Activated CD4-positive, alpha-beta T cell treated with anti-CD3 and anti-CD28 coated beads for 24 hours (primary cell): ENCODE measurements around the gene SERAC1.
"Not testable (repeated sequence)": the region's sequence is repeated elsewhere in the genome, so short reads cannot be mapped to it uniquely, and the experiment has no call there.

ENCODE experiments used
- DNase-seq, 2 donors: peaks; one replicate each; pipeline ENCODE4 v3.0.0-alpha.2; 2020; ENCODE audit warnings: low read depth in 2 of 2

The SERAC1 gene

DNA sequence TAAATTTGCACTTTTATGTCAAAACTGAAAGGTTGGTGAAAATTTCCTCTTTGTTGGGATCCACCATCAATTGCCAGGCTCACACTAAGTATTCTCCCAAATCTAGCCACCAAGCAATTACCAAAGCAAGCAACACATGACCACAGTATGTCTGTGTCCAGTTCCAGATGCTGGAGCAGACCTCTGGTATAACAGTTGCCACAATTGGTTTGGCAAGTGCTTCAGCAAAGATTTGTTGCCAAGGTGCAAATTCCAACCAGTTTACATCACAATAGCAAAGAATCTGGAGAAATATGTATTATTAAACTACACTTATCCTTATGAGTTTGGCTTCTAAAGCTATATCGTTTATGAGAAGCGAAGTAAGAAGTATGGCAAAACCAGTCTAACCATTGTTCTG lies 6.5 kb upstream of the SERAC1 start:
- DNase-seq, result no peak

DNA sequence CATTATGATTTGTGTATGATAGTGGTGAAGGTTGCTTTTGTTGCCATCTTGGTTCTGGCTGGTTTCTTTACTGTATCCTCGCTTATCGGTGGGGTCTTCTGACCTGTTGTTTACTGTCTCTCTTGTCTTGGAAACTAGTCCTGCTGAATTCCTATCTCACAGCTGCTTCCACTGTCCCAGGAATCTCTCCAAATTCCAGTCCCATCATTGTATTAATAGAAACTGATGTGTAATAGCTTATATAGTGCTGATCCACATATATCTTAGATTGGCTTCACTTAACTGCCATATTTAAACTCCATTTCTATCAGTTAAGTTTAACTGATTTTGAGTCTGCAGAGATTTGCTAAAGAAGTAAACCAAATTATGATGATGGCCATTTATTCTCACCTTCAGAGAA lies 6.0 kb upstream of the SERAC1 start:
- no peak for DNase-seq

DNA sequence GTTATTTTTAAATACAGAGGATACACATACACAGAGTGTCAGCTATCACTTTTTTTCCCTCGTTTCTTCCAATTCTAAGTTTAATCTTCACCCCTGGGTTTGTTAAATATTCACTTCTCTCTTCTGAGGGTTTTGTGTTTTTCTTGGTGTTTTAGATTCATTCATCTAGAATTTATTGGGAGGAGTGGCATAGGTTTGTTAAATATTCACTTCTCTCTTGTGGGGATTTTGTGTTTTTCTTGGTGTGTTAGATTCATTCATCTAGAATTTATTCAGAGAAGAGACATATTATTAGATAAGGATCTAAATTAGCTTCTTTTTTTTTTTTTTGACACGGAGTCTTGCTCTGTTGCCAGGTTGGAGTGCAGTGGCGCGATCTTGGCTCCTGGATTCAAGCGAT lies 3.9 kb upstream of the SERAC1 start:
- DNase-seq, result no peak

DNA sequence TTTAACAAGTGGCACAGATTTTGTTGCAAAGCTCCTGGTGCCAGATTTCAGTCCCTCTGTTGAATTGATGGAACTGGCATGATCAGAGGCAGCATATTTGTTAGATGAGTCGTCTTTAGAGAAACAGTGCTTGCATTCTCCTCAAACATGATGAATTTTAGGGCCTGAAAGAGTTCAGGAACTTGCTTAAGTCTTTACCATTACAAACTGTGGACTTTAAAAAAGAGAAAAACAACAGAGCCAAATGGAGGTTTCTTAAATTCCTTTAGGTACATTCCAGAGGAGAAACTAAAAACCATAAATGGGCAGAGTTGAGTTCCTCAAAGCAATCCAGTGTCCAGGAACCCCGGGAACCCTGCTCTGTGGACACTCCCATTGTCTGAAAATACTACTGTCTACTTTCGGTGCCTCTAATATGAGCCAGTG lies 2.6 kb upstream of the SERAC1 start:
- DNase-seq, result no peak

DNA sequence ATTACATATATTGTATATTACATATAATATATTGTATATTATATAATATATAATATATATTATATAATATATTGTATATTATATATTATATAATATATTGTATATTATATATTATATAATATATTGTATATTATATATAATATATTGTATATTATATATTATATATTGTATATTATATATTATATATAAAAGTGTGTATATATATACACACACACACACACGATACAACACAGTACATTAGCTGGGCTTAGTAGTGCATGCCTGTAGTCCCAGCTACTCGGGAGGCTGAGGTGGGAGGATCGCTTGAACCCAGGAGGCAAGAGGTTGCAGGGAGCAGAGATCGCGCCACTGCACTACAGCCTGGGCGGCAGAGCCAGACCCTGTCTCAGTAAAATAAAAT lies 1.6 kb upstream of the SERAC1 start:
- DNase-seq, result not testable (repeated sequence)

DNA sequence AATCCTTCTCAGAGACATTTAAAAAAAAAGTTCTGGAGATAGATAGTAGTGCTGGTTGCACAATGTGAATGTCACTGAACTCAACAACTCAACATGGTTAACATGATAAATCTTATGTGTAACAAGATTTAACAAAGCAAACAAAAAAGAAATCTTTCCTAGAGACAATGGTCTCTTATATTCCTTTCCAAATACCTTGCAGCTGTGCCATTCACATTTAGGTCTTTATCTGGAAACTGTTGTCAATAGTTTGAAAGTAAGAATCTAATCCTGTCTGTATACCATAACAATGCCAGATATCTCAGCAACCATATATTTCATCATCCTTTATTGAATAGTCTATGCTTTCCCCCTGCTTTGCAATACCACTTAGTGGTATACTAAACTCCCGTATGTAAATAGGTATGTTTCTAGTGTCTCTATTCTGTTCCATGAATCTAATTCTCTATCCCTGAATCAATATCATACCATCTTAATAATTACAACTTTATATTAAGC lies 2.1 kb downstream of the SERAC1 start:
- no peak for DNase-seq

DNA sequence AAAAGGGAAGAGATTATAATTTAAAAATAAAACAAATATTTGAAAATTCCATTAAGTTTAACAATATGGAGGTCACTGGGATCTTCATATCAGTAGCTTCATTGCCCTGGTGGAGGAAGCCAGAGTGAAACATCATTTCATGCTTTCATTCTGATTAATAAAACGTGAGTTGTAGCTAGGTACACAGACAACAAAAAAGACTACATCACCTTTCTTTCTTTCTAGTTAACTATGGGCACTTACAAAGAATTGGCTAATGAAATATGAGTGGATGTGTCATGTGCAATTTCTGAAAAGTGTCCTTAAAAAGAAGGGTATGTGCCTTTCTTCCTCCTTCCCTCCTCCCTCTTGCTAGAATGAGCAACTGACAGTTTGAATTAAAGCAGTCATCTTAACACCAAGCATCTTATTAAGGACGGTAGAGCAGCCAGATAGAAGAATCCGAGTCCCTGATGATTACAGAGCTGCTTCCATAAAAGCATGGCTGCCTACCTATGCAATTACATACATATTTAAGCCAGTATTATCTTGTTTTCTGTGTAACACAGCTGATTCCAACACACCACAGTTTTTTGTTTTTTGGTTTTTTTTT lies 3.4 kb downstream of the SERAC1 start:
- no peak for DNase-seq

DNA sequence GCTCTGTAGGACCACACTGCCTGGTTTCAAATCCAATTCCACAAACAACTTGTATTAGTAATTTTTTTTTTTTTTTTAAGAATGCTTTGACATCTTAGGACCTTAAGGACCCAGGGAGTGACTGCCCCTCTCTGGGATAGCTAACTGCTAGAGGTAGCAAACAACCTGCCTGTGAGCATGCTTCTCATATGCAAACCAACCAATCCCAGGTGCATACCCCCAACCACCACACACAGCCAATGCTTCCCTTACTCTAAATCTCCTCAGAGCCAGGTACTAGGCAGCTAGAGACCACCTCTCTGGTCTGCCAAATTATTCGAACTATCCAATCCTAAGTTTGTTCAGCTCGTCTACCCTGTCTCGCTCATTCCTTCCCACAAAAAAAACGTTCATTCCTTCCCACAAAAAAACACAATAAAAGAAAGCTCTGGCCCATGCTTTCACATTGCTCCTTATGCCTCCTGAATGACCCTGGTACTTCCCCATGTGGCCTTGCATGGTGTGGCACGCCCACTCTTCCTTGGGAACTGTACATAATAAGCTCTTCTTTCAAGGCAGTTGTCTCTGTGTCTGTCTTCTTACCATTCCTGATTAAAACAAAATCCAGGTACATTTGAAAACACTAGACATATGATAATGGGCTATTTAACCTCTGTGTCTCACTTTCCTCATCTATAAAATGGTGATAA lies 6.4 kb downstream of the SERAC1 start:
- no peak for DNase-seq

DNA sequence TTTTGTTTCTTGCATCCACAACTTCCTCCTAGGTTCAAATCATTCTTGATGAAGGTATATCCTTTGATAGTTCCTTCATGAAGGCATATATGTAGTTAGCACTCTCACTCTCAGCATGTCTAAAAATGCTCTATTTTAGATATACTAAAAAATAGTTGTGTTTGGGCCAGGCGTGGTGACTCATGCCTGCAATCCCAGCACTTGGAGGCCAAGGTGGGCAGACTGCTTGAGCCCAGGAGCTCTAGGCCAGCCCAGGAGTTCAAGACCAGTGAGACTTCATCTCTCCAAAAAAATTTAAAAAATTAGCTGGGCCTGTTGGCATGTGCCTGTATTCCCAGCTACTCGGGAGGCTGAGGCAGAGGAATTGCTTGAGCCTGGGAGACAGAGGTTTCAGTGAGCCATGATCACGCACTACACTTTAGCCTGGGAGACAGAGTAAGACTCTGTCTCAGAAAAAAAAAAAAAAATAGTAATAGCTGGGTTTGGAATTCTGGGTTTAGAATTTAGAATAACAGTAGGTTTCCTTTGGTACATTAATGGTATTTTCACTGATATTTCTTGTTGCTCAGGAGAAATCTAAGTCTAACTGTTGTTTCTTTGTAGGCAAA lies 7.0 kb downstream of the SERAC1 start:
- DNase-seq, result no peak

DNA sequence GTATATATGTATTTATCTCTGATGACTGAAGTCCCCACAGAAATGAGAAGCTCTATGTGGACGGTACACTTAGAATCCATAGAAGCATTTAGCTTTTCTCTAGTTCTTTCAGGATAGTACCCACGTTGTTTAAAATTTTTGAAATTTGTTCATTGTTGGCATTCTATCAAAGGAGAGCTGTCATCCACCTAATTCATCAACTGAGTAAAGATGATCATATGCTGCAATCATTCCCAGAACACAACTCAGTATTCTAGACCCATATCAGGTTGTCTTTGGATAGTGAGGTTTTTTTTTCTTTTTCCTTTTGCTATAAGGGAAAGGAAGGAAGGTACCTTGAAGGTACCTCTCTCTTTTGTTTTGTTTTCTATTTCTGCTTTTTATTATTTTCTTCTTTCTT lies 9.3 kb downstream of the SERAC1 start:
- DNase-seq, result no peak

DNA sequence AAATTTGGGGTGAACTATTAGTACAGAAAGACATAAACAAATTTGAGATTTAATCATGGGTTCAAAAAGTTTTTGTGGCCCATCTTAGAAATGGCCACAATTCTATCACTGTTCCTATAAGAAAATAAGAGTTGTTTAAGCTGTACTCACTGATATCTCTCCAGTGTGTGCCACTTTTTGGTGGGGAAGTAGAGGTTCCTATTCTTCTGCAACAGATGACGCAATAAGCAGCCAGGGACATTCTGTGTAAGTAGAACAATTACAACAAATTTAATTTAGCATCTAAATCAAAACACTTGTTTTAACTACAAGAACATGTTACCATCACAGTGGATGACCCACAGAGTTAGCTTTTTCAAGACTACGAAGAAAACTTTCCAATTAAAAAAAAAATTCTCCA lies 9.9 kb downstream of the SERAC1 start:
- DNase-seq, result no peak

DNA sequence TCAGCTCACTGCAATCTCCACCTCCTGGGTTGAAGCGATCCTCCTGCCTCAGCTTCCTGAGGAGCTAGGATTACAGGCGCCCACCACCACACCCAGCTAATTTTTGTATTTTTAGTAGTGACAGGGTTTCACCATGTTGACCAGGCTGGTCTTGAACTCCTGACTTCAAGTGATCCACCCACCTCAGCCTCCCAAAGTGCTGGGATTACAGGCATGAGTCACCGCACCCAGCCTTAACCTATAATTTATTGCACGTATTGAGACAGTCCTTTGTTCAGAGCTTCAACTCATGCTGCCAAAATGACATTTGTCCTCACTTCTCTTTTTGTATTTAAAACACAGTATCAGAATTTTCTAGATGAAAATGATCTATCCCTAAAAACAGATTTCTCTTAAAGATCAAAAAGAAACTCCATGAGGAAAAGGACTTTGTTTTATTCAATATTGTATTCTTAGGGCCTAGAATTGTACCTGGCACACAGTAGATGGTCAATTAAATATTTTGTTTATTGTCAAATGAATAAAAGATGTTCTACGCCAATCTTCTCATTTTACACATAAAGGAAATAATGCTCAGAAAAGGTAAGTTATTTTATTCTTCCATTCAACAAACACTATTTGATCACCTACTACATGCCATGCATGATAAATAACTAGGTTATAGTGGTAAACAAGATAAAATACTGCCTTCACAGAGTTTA lies 10.8 kb downstream of the SERAC1 start:
- no peak for DNase-seq

DNA sequence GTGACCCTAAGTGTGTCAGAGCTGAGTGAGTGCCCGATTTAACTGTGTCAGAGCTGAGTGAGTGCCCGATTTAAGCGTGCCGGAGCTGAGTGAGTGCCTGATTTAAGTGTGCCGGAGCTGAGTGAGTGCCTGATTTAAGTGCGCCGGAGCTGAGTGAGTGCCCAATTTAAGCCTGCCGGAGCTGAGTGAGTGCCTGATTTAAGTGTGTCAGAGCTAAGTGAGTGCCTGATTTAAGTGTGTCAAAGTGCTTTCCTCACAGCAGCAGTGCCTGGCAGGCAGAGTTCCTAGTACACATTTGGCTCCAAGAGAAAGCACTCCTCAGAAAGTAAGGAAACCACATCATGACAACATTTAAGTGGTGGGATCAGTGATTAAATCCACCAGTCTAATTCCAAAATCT lies 13.2 kb downstream of the SERAC1 start:
- no peak for DNase-seq

DNA sequence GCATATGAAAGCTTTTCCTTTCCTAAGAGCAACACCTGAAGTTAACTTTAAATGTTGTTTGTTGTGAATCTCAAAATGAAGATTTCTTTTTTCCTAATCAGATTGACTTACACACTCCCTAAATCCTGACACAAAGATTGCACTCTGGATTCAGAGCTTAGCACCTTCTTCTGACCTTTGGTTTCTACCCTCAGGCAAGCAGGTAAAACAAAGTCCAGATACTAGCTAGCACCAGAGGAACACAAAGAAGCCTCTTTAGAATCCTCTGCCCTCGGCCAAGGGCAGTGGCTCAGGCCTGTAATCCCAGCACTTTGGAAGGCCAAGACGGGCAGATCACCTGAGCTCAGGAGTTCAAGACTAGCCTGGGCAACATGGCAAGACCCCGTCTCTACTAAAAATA lies 14.5 kb downstream of the SERAC1 start:
- DNase-seq, result no peak

DNA sequence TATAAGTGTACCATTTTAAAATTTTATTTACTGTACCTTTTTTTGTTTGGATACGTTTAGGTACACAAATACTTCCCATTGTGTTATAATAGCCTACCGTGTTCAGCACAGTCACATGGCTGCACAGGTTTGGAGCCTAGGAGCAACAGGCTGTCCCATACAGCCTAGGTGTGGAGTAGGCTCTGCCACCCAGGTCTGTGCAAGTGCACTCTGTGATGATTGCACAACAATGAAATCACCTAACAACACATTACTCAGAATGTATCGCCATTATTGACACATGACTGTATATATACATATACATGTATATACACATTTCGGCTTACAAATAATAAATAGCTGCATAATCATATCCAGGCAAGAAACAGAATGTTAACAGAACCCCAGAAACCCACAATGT lies 15.4 kb downstream of the SERAC1 start:
- DNase-seq, result no peak

DNA sequence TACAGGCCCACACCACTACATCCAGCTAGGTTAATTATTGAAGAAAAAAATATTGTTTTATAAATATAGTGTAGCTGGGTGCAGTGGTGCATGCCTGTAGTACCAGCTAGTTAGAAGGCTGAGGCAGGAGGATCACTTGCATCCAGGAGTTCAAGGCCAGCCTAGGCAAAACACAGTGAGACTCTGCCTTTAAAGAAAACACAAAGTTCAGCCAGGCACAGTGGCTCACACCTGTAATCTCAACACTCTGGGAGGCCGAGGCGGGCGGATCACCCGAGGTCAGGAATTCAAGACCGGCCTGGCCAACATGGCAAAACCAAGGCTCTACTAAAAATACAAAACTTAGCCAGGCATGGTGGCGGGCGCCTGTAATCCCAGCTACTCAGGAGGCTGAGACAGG lies 16.0 kb downstream of the SERAC1 start:
- not testable (repeated sequence) for DNase-seq

DNA sequence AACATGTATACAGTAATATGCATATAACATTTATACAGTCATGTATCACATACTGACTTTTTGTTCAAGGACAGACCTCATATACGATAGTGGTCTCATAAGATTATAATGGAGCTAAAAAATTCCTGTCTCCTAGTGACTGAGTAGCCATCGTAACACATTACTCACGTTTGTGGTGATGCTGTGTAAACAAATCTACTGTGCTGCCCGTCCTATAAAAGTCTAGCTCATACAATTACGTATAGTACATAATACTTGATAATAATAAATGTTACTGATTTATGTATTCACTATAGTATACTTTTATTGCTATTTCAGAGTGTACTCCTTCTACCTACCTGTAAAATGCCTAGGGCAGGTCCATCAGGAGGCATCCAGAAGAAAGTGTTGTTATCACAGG lies 17.4 kb downstream of the SERAC1 start:
- no peak for DNase-seq

DNA sequence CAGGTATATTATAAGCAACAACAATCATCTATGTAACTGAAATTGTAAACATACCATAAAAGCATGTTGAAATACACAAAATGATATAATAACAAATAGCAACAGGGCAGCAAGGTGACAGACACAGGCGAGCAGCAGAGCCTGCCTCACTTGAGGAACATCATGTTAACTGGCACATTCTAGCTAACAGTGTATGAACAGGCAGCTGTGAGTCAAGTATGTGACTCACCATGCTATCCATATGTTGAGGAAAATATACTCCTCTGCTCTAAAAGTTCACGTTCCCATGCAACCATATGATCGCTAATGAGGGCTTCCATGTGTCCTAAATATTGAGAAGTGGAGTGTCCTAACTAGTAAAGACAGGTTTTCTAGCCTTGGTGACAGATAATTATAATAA lies 18.4 kb downstream of the SERAC1 start:
- no peak for DNase-seq

DNA sequence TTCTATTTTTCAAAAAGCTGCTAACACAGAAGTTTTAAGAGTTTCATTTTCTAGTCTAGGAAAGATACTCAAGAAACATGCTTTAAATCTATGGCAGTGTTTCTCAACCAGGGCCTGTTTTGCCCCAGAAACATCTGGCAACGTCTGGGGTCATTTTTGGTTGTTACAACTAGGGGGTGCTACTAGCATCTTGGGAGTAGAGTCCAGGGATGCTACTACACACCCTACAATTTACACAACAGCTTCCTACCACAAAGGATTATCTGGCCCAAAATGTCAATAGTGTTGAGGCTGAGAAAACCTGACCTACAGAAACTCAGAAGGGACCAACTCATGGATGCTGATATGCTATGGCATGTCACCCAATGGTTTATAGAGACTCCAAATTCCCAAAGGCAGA lies 24.4 kb downstream of the SERAC1 start:
- DNase-seq, result no peak

DNA sequence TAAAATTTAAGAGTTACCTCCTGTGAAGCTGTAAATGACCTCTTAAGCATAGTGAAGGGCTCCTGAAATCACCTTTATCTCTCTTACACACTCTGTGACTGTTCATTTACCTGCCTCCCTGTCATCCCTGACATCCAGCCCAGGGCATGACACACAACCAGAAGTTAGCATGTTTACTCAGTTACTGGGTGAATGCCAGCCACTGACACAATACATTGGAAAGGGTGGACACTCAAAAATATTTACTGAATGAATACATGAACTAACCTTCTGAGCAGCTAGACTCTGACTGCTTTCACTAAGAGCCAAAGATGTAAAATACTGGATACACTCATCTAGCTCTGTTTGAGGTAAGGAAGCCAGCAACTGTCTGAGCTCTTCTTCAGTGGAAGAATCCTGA lies 25.3 kb downstream of the SERAC1 start:
- no peak for DNase-seq

DNA sequence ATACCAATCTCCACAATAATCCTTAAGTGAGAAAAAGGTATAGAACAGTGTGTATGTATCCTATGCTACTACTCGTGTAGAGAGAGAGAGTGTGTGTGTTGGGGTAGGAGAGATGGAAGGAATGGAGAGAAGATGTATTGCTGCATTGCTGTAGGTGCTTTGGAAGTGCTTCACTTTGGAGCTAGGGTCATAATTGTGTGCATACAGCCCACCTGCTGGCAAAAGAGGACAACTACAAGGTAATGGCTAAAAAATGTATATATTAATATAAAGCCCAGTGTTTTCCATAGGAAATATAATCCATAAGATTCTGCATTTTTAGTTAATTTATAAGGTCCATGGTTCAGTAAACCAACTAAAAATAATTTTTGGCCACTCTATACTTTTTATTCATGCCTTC lies 36.1 kb downstream of the SERAC1 start:
- DNase-seq, result no peak

DNA sequence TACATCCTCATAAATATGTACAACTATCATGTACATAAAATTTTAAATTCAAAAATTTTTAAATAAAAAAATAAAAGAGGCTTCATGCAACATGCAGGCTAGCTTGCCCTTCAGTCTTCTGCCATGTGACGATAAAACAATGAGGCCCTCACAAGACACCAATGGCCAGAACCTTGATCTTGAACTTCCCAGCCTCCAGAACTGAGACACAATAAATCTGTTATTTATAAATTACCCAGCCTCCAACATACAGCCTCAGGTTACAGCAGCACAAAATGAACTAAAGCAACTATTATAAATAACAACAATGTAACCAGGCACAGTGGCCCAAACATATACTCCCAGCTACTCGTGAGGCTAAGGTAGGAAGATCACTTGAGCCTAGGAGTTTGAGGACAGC lies 42.8 kb downstream of the SERAC1 start:
- no peak for DNase-seq

DNA sequence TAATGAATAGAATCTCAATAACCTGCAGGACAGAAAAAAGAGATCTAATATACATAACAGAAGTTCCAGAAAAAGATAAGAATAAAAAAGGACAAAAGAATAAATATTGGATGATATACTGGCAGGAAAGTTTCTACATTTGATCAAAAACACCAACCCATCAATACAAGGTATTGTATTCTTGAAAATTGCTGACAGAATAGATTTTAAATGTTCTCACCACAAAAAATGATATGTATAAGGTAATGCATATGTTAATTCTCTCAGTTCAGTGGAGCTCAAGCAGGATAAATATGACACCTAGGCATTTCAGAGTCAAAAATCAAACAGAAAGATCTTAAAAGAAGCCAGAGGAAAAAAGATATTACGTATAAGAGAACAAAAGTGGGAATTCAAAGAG lies 43.8 kb downstream of the SERAC1 start:
- DNase-seq, result no peak
